ENCODE results near the gene PRRC1.
"Not testable (repeated sequence)": the region's sequence is repeated elsewhere in the genome, so short reads cannot be mapped to it uniquely, and the experiment has no call there.

The PRRC1 gene

DNA sequence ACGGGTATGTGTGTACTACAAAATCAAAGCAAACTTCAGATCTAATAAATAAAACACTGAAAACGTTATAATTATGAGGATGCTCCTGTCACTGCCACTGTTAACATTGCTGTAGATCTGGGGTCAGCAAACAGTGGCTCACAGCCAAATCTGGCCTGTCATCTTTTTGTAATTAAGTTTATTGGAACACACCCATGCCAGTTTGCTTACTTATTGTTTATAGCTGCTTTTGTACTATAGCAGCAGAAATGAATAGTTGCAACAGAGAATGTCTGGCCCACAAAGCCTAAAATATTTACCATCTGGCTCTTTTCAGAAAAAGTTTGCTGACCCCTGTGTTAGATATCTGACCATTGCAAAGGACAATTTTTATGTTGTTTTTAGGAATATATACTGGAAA lies 32.1 kb downstream of the PRRC1 start:
- no peak for DNase-seq

DNA sequence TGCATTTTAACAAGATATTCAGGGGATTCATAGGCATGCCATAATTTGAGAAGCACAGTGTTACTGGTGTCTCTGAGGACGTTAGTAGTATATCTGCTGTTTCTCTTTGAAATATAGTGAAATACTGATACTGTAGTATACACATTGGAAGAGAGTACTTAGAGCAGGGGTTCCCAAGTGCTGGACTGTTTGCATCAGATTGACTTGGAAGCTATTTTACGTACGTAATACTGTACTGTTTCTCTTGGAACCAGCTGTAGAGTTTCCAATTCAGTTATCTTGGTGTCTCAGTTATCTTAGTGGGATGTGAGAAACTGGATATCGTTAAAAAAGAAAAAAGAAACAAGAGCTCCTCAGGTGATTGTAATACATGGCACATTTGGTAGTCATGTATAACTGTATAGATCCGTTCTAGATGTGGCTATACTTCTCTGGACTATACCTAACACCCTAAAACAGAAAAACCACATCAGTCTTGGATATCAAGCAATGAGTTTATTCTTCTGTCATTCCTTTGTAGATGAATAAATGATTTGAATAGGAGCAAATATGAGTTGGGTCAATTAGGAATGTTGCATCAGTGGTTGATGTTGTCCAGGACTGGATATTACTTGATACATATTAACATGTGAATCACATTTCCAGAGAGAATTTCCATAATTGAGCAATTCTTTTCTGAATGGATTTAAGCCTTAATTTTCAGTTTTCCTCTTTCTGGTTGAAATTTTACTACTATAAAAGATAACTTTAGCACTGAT lies 33.4 kb downstream of the PRRC1 start:
- no peak for DNase-seq

DNA sequence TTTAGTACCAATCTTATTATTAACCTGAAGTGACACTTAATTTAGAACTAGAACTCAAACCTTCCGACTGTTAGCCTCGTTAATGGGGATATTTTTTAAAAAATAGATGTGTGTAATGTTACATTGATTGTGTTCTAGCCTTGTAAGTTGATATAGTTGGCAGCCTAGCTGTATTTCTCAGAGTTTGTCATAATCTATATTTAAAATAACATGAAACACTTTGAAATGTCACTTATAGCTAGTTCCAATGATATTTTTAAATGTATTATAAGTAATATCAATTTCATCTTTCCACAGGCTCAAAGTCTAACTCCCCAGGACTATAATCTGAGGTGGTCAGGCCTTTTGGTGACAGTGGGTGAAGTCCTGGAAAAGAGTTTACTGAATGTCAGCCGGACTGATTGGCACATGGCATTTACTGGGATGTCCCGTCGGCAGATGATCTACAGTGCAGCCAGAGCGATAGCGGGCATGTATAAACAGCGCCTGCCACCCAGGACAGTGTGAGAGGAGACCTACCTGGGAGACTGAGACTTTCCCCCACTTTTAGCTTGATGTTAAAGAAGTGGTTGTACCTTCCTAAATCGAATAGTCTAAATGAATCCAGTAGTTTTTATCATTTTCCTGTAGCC lies 34.1 kb downstream of the PRRC1 start:
- DNase-seq = no peak

DNA sequence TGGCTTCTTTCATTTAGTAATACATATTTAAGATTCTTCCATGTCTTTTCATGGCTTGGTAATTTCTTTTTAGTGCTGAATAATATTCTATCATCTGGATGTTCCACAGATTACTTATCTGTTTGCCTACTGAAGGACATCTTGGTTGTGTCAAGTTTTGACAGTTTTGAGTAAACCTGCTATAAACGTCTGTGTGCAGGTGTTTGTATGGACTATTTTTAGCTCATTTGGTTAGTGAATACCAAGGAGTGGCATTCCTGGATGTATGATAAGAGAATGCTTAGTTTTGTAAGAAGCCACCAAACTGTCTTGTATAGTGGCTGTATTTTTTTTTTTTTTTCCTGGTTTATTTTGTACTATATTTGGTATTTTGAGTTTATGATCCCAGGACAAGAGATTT lies 38.4 kb downstream of the PRRC1 start:
- no peak for DNase-seq

DNA sequence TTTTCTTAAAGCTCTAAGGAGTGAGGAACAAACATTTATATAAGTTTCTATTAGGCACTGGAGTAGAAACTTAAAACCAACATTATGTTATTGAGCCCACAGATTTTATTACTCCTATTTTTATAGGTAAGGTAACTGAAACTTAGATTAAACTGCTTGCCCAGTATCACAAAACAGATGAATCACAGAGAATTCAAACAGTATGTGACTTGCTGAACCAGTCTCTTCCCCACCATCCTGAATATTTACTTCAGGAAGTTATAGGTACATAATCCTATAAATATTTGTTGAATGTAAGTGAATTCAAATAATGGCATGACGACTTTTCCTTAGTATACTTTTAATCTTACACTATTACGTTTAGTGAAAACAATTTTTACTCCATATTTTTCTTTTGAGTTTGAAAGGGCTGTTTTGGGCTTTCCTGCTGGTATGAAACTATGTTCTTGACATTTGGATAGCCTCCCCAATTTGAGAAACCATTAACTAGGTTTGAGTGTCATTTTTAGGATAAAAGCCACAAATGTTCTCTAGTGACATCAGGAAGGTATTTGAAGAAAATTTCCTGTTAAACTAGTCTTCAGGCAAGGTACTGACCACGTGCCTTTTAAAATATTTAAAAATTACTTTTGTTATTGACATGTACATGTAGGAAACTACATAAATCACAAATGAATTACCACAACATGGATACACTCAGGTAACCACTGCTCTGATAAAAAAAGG lies 39.3 kb downstream of the PRRC1 start:
- no peak for DNase-seq

DNA sequence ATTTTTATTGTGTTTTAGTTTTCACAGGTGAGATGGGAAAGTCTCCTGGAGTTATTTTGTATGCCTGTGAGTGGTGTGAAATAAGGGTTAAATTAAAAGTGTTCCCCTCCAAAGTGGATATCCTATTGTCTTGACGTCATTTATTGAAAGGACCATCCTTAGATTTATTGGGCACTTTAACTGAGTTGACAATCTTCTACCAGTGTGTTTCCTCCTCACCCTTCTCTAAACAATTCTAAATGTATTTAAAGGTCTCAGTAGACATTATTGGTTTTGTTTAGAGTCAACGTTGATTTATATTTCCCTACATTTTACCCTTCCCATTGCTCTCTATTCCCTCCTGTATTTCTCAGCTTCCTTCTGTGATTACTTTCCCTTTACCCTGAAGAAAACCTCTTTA lies 40.8 kb downstream of the PRRC1 start:
- DNase-seq = no peak

DNA sequence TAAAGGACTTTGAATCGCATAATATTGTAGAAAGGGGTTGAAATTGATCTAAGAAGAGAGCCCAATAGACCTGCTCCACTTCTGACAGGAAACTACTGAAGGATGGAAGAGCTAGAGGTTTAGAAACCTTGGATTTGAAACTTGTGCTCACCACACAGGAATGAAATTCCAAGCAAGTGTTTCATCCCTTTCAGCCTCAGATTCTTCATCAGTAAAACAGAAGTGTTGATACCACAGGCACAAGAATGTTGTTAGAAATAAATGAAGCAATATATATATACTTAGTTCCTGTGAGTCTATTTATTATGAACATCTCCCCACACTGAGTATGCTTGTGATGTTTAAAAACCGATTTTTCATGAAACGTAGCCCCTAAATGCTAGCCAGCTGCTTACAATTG lies 43.8 kb downstream of the PRRC1 start:
- no peak for DNase-seq

DNA sequence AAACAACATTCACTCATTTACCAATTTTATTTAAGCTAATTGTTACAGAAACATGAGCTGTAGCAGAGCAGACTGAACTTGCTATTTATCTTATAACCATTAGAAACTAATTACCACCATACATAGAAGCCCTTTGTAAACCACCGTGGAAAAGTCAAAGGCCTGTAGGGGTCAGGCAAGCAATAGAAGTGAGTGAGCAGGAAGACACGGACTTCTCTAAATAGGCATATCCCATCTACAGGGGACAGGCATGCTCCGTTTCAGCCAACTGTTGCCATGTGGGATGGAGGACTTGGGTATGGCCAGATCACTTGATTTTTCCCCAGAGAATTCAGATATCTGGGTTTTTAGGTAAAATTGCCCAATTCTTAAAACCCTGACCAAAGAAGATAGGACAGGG lies 44.8 kb downstream of the PRRC1 start:
- DNase-seq = peak; percentile 21

DNA sequence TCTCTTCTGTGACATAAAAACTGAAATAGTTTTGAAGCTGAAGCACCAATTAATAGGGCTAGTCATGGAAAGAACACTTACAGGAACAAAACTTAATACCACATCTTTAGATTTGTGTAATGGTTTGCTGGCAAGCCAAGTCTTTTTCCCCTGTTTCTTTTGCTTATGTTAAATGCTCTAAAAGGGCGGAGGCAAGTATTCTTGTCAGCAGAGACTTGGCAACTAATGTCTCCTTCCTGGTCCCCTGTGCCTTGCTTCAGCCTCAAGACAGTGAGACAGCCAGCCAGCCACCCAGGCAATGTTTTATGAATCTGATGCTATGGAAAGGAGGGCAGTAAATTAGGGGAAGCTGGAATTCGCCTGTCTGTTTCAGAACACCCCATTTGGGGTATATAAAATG lies 45.7 kb downstream of the PRRC1 start:
- no peak for DNase-seq

DNA sequence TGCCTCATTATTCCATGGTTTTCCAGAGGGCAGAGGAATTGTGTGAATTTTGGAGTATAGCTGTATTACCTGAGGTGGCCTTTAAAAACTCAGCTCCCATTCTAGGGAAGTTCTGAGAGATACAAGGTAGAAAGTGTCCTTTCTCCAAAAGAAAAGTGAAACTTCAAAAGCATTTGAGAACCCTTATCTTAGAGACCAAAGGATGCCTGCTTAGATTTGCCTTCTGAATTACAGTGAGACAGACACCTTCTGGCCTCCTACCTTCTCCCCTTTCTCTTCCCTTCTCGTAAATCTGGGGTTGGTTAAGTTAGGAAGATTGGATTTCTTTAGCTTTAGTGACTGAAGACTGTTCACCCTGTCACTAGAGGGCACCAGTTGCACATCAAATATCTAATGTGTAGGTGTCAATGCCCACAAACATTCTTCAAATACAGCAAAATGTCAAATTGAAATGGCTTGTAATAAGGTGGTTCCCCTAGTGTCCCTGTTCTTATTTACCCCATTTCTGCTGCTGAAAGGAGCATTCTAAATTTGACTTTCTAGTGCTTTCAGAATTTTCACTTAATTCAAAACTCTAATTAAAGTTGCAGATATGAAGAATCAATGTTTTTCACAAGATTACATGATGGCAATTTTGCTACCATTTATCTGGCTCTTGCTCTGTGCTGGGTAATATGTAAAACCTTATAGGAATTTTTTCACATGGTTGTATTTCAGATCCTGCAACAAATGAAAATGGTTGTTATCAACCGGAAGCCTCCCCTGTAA lies 46.7 kb downstream of the PRRC1 start:
- peak; percentile 5 for DNase-seq

DNA sequence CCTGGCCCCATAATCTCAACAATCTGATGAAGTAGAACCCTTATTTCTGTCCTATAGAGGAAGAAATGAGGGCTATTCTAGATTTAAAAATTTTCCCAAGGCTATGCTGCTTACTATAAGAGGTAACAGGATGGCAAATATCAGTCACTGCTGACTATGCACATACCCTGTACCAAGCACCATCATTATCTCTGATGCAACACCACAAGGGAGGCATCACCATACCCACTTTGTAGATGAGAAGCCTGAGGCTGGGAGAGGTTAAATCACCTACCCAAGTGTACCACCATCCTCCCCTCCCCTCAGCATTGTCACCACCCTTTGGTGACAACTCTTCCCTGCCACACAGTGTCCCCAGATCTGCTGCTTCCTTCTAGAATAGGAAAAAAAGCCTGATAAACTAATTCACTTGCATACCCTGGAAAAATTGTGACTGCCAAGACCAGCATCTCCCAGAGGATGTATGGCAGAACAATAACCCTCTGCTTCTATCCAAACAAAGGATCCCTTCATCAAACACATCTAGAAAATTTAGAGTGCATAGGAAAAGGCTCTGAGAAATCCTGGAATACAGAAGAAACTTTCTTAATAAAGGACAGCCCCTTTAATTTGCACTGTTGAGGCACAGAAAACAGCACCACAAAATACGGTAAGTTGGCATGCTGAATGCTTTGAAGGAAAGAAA lies 48.3 kb downstream of the PRRC1 start:
- DNase-seq = no peak

DNA sequence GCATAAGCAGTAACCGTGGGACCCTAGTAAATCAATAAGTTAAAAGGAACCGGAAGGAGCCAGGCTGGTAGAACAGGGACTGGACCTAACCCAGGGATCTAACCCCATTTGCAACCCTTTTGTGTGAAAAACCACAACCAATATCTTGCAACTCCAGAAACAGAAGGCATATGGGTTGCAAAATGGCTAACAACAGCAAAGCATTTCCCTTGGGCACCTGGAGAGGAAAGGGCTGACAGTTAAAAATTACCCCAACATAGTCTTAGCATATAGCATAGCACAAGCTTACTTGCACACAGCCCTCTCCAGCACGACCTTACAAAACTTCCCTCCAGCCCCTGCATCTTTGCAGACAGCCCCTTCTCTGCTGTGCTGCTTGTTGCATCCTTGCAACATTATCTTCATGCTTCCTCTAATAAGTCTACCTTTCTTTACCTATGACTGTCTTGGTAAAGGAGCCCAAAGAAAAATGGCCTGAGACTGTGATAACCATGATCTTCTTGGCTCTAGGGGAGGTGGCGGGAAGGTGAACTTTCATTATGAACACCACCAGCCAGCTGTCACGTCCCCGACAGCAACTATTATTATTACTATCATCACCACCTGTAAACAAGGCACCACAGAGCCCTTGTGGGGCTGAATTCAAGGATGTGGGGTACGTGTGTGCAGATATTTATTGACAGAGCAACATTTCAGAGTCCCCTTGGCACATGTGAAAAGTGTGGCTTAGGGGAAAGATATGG lies 49.8 kb downstream of the PRRC1 start:
- DNase-seq = peak; percentile 85

DNA sequence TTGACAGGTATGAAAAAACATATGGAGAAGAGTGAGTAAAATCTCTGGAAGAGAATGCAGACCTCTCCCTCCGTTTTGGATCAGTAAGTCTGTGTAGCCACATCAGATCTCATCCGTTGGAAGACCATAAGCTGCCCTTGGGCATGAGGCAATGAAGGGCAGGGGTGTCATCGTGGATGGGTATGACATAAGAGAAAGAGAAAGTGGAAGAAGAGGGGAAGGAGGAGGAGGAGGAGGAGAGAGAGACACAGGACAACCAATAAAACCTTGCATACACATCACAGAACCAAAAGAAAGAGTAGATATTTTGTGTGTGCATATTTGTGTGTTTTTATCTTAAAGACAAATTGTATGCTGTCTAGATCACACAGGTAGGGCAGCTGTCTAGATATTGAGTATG lies 50.7 kb downstream of the PRRC1 start:
- peak; percentile 5 for DNase-seq

DNA sequence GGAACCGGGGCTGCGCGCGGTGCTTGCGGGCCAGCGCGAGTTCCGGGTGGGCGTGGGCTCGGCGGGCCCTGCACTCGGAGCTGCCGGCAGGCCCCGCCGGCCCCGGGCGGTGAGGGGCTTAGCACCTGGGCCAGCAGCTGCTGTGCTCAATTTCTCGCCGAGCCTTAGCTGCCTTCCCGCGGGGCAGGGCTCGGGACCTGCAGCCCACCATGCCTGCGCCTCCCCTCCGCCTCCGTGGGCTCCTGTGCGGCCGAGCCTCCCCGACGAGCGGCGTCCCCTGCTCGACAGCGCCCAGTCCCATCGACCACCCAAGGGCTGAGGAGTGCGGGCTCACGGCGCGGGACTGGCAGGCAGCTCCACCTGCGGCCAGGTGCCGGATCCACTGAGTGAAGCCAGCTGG lies 52.0 kb downstream of the PRRC1 start:
- not testable (repeated sequence) for DNase-seq

DNA sequence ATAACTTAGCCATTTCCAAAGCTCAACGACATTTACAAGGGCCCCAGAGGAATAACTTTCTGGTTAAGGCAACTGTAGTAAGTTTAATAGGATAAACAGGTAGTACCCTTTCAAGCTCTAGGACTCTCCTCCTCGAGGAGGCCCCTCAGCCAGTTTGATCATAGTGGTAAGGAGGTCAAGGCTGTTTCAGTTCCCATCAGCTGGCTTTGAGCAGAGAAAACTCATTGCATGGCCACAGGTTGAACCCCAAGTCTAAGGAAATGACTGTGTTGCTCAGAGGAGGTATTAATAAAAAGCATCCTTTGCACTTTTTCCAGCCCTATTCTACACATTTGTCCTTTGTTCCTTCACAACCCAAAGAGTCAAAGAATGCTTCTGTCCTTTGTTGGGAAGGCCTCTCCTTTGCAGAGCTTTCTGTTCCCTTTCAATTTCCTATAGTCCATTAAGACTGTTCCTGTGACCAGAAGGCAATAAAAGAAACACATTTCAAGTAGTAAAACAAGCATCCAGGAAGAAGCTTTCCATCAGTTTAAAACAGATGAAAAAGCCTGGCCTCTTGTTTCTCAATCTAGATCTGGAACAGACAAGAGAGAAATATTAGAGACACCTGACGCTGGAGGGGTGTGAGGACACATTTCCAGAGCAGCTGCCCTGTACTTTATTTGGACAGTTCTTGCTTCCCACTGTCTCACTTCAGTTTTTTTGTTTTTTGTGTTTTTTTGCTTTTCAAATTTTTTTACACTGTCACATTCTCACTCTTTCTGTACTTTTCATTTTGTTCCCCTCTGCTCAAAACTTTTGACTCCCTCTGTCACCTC lies 54.1 kb downstream of the PRRC1 start:
- DNase-seq = no peak

DNA sequence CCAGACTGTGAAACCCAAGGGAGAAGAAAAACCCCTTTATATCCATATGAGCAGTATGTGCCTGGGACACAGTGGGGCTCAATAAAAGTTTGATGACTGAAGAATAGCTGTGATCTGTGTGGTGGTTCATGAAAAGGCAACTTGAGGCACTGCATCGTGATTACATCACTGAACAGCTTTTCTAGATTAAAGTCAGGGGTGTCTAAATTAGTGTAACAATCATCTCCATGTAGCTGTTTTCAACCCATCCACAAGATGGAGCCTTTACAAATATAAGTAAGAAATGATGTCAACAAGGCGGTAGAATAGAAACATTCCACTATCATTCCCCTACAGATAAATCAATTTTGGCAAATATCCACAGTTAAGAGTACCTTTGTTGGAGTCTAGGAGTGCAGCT lies 55.5 kb downstream of the PRRC1 start:
- DNase-seq = no peak

DNA sequence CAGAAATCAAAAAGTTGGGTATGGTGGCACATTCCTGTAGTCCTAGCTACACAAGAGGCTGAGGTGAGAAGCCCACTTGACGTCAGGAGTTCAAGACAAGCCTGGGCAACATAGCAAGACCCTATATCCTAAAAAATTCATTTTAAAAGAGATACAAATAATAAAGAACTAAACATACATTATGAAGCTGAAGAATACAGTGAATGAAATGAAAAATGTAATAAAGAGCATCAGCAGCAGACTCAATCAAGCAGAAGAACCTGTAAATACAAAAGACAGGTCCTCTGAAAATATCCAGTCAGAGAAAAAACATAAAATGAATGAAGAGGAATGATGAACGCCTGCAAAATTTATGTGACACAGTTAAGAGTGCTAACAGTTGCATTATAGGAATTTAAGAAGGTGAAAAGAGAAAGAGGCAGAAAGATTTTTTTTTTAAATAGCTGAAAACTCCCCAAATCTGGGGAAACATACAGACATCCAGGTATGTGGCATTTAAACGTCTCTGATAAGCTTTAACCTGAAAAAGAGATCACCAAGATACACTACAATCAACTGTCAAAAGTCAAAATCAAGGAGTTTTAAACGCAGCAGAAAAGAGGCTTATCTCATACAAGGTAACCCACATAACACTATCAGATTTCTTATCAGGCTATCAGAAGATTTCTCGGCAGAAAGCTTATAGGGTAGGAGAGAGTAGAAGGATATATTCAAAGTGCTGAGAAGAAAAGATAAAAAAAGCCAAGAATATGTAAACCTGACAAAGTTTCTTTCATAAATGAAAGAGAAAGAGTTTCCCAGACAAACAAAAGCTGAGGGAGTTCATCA lies 57.6 kb downstream of the PRRC1 start:
- DNase-seq = no peak

DNA sequence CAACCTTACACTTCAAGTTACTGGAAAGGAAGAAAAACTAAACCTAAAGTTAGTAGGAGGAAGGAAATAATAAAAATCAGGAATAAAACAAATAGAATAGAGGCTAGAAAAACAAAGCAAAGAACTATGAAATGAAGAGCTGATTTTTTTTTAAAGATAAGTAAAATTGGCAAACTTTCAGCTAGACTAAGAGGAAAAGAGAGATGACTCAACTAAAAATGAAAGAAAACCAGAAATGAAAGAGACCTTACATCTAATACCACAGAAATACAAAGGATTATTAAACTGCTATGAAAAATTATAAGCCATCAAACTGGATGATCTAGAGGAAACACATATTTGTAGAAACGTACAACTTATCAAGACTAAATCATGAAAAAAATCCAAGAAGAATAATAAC lies 60.0 kb downstream of the PRRC1 start:
- DNase-seq = no peak

DNA sequence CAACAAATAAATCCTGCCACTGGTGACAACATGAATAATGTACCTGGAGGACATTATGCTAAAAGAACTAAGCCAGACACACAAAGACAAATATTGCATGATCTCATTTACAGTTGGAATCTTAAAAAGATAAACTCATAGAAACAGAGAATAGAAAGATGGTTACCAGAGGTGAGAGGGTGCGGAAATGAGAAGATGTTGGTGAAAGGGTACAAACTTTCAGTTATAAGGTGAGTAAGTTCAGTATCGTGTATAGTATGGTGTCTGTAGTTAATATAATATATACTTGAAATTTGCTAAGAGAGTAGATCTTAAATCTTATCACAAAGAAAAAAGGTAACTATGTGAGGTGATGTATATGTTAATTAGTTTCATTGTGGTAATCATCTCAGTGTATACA lies 63.3 kb downstream of the PRRC1 start:
- no peak for DNase-seq

DNA sequence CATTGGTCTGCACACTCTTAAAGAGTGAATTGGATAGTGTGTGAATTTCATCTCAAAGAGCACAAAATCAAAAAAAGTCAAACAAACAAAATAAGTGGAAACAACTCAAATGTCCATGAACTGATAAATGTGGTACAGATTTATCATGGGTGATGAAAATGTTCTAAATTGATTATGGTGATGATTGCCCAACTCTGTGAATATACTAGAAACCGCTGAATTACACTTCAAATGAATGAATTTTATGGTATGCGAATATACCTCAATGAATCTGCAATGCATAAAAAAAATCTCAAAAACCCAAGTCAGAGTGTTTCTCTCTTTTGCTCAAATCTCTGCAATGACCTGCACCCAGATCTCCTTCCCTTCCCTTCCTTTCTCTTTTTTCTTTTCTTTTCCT lies 64.0 kb downstream of the PRRC1 start:
- no peak for DNase-seq

All from GF-D8 (cell line).